ENCODE data around the gene GLDC. TPM values are rescaled to one million over a fixed set of nuclear protein-coding genes. Genes with fewer than 3 reads are reported as not detected.

The GLDC gene
- total RNA-seq, 1 donor from 2014 or later = 8.9 TPM

DNA sequence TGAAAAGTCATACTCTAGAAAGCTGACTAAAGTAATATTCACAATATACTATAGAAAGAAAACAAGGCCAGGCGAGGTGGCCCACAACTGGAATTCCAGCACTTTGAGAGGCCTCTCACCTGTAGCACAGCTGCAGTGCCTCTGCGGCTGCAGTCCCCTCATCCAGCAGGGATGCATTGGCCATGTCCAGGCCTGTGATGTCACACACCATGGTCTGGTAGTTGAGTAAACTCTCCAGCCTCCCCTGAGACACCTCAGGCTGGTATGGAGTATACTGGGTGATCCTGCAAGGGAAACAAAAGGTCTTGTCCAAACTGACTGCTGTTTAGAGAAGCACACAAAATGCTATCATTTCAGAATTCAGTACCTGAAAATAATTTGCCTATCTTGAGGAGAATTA lies 35.5 kb downstream of the GLDC start:
- no peak overlapping the region for H2AFZ ChIP-seq (ENCODE audit: low read depth, low read length)
- FAIRE-seq = no peak
- DNase-seq (ENCODE audit: low read depth) = no peak
- no peak overlapping the region for H3K27ac ChIP-seq (ENCODE audit: low read depth, low read length)
- Mint-ChIP-seq H3K4me1 (ENCODE audit: low read depth, unreplicated experiment) (no peaks in the 10 kb centered on the region), H3K9me3 (ENCODE audit: unreplicated experiment) (no peaks in the 10 kb centered on the region), H3K27ac (ENCODE audit: unreplicated experiment) (no peak overlapping the region), H3K4me3 (ENCODE audit: unreplicated experiment) (no peak overlapping the region), H3K27me3 (ENCODE audit: low read depth, unreplicated experiment) (no peaks in the 10 kb centered on the region), H3K36me3 (ENCODE audit: low read depth, unreplicated experiment) (no peaks in the 10 kb centered on the region)
- H3K4me2 ChIP-seq (ENCODE audit: low read length) = no peak overlapping the region
- H4K20me1 ChIP-seq (ENCODE audit: insufficient read depth, low read length) = no peaks in the 10 kb centered on the region
- no peak for TF ChIP-seq EZH2 (IDR thresholded peaks at IDR 0.05; ENCODE audit: insufficient read depth, low read length)
- TF ChIP-seq, protein P1, sequence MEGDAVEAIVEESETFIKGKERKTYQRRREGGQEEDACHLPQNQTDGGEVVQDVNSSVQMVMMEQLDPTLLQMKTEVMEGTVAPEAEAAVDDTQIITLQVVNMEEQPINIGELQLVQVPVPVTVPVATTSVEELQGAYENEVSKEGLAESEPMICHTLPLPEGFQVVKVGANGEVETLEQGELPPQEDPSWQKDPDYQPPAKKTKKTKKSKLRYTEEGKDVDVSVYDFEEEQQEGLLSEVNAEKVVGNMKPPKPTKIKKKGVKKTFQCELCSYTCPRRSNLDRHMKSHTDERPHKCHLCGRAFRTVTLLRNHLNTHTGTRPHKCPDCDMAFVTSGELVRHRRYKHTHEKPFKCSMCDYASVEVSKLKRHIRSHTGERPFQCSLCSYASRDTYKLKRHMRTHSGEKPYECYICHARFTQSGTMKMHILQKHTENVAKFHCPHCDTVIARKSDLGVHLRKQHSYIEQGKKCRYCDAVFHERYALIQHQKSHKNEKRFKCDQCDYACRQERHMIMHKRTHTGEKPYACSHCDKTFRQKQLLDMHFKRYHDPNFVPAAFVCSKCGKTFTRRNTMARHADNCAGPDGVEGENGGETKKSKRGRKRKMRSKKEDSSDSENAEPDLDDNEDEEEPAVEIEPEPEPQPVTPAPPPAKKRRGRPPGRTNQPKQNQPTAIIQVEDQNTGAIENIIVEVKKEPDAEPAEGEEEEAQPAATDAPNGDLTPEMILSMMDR (IDR thresholded peaks at IDR 0.05; ENCODE audit: insufficient read depth, low read depth, low read length) = no peak
- H3K4me3 ChIP-seq (ENCODE audit: insufficient read depth, low read depth, low read length) = no peak overlapping the region
- no peaks in the 10 kb centered on the region for H3K79me2 ChIP-seq (ENCODE audit: insufficient read depth, low read length)
- no peaks in the 10 kb centered on the region for H3K36me3 ChIP-seq (ENCODE audit: insufficient read depth, low read length)
- H3K9me3 ChIP-seq (ENCODE audit: insufficient read depth, low read depth, low read length) = no peaks in the 10 kb centered on the region
- no peaks in the 10 kb centered on the region for H3K27me3 ChIP-seq (ENCODE audit: insufficient read depth, low read length)
- no peaks in the 10 kb centered on the region for H3K4me1 ChIP-seq (ENCODE audit: insufficient read depth, low read length)
- H3K9ac ChIP-seq (ENCODE audit: low read length) = no peak overlapping the region

DNA sequence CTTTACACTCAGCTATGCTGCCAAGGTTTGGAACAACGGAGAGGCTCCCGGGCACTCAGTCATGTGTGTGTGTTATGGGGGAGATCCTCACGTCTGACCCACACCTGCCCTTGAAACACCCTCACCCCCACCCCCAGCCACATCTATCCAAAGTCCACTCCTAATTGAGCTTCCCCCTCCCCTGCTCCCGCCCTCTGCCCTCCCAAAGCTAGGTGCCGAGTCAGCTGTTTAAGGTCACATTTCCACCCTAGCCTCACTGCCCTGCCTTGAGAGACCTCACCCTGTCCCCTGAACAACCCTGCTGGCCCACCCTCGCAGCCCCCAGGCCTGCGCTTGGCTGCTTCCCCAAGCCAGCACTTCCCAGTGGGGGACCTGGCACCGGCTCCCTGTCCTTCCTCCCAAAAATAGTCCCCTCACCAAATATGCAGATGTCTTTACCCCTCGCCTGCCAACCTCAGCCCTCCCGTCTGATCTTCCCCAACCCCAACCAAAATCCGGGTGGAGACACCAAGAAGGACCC lies 36.0 kb downstream of the GLDC start:
- FAIRE-seq (no peak), DNase-seq (ENCODE audit: low read depth) (no peak)
- no peaks in the 10 kb centered on the region for H3K36me3 Mint-ChIP-seq (ENCODE audit: low read depth, unreplicated experiment)
- no peaks in the 10 kb centered on the region for H3K27me3 ChIP-seq (ENCODE audit: insufficient read depth, low read length)
- H3K4me1 ChIP-seq (ENCODE audit: insufficient read depth, low read length) = no peaks in the 10 kb centered on the region
- no peak overlapping the region for H3K27ac Mint-ChIP-seq (ENCODE audit: unreplicated experiment)
- no peak overlapping the region for H3K4me3 ChIP-seq (ENCODE audit: insufficient read depth, low read depth, low read length)
- no peaks in the 10 kb centered on the region for H3K4me1 Mint-ChIP-seq (ENCODE audit: low read depth, unreplicated experiment)
- no peaks in the 10 kb centered on the region for H3K9me3 ChIP-seq (ENCODE audit: insufficient read depth, low read depth, low read length)
- no peaks in the 10 kb centered on the region for H3K27me3 Mint-ChIP-seq (ENCODE audit: low read depth, unreplicated experiment)
- no peak overlapping the region for H2AFZ ChIP-seq (ENCODE audit: low read depth, low read length)
- H3K79me2 ChIP-seq (ENCODE audit: insufficient read depth, low read length) = no peaks in the 10 kb centered on the region
- H3K4me2 ChIP-seq (ENCODE audit: low read length) = no peak overlapping the region
- TF ChIP-seq, protein P1 (IDR thresholded peaks at IDR 0.05; ENCODE audit: insufficient read depth, low read depth, low read length) = no peak
- no peak for TF ChIP-seq EZH2 (IDR thresholded peaks at IDR 0.05; ENCODE audit: insufficient read depth, low read length)
- H3K9ac ChIP-seq (ENCODE audit: low read length) = no peak overlapping the region
- no peaks in the 10 kb centered on the region for H4K20me1 ChIP-seq (ENCODE audit: insufficient read depth, low read length)
- no peaks in the 10 kb centered on the region for H3K9me3 Mint-ChIP-seq (ENCODE audit: unreplicated experiment)
- H3K27ac ChIP-seq (ENCODE audit: low read depth, low read length) = no peak overlapping the region
- H3K4me3 Mint-ChIP-seq (ENCODE audit: unreplicated experiment) = no peak overlapping the region
- no peaks in the 10 kb centered on the region for H3K36me3 ChIP-seq (ENCODE audit: insufficient read depth, low read length)

DNA sequence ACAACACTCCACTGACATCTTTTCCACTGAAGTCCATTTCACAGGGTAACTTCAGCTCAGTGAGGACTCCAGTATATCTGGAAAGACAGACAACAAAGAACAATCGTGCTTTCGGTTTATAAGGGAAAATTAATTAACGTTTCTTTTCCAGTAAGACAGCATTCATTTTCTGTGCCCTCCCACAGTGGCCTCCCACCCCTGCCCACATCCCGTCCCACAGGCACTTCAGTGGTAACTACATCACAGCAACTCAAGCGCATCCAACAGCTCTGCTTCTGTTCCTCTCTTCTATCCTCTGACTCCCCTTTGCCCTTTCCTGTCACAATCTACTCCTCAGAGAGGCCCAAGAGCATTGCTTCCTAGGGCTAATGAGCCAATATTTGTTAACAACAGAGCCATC lies 40.3 kb downstream of the GLDC start:
- H3K9me3 Mint-ChIP-seq (ENCODE audit: unreplicated experiment) = no peaks in the 10 kb centered on the region
- no peak for FAIRE-seq
- H3K36me3 ChIP-seq (ENCODE audit: insufficient read depth, low read length) = no peaks in the 10 kb centered on the region
- no peaks in the 10 kb centered on the region for H3K27me3 Mint-ChIP-seq (ENCODE audit: low read depth, unreplicated experiment)
- no peak overlapping the region for H3K27ac ChIP-seq (ENCODE audit: low read depth, low read length)
- H3K9me3 ChIP-seq (ENCODE audit: insufficient read depth, low read depth, low read length) = no peaks in the 10 kb centered on the region
- no peak for DNase-seq (ENCODE audit: low read depth)
- no peaks in the 10 kb centered on the region for H3K27me3 ChIP-seq (ENCODE audit: insufficient read depth, low read length)
- H3K36me3 Mint-ChIP-seq (ENCODE audit: low read depth, unreplicated experiment) = no peaks in the 10 kb centered on the region
- no peaks in the 10 kb centered on the region for H3K4me1 ChIP-seq (ENCODE audit: insufficient read depth, low read length)
- H3K4me2 ChIP-seq (ENCODE audit: low read length) = no peak overlapping the region
- no peak overlapping the region for H3K27ac Mint-ChIP-seq (ENCODE audit: unreplicated experiment)
- no peaks in the 10 kb centered on the region for H3K79me2 ChIP-seq (ENCODE audit: insufficient read depth, low read length)
- H3K4me3 Mint-ChIP-seq (ENCODE audit: unreplicated experiment) = no peak overlapping the region
- no peak overlapping the region for H2AFZ ChIP-seq (ENCODE audit: low read depth, low read length)
- H3K4me1 Mint-ChIP-seq (ENCODE audit: low read depth, unreplicated experiment) = no peaks in the 10 kb centered on the region
- H4K20me1 ChIP-seq (ENCODE audit: insufficient read depth, low read length) = no peaks in the 10 kb centered on the region
- no peak overlapping the region for H3K4me3 ChIP-seq (ENCODE audit: insufficient read depth, low read depth, low read length)
- no peak overlapping the region for H3K9ac ChIP-seq (ENCODE audit: low read length)
- no peak for TF ChIP-seq EZH2 (IDR thresholded peaks at IDR 0.05; ENCODE audit: insufficient read depth, low read length)
- TF ChIP-seq, protein P1 (IDR thresholded peaks at IDR 0.05; ENCODE audit: insufficient read depth, low read depth, low read length) = no peak
